CD4-positive, alpha-beta T cell treated with Interleukin-17A for 1 hour (primary cell): ENCODE measurements around the gene FOS.
"Not testable (repeated sequence)": the region's sequence is repeated elsewhere in the genome, so short reads cannot be mapped to it uniquely, and the experiment has no call there.

Experiments
- DNase-seq: peaks from one replicate; pipeline ENCODE4 v3.0.0-alpha.2; 2020

Gene FOS

DNA sequence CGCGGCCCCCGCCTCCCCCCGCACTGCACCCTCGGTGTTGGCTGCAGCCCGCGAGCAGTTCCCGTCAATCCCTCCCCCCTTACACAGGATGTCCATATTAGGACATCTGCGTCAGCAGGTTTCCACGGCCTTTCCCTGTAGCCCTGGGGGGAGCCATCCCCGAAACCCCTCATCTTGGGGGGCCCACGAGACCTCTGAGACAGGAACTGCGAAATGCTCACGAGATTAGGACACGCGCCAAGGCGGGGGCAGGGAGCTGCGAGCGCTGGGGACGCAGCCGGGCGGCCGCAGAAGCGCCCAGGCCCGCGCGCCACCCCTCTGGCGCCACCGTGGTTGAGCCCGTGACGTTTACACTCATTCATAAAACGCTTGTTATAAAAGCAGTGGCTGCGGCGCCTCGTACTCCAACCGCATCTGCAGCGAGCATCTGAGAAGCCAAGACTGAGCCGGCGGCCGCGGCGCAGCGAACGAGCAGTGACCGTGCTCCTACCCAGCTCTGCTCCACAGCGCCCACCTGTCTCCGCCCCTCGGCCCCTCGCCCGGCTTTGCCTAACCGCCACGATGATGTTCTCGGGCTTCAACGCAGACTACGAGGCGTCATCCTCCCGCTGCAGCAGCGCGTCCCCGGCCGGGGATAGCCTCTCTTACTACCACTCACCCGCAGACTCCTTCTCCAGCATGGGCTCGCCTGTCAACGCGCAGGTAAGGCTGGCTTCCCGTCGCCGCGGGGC lies at the start of gene FOS:
FOS (plus strand) TSS at position 407 of the 731 bp plus-strand sequence; CDS start at position 562, 155 bp downstream.
- peak; percentile 98 for DNase-seq

DNA sequence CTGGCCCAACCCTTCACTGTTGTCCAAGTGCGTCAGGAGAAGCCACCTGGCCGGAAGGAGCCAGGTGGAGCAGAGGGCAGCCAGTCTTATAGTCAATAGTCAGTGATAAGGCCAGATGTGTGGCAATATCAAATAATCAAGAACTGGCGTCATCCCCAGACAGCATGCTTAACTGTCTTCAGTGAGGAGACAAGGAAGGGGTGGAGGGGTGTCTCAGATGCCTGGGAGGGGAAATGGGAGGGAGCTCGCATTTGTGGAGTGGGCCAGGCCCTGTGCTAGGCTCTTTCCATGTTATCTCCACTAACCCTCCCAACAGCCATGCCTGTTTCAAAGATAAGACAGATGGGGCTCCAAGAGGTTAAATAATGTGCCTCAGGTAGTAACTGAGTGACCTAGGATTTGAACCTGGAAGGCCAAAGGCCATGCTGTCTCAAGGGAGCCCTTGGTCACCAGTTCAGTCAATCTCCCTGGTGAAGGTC lies 48.9 kb upstream of the FOS start:
- no peak for DNase-seq

DNA sequence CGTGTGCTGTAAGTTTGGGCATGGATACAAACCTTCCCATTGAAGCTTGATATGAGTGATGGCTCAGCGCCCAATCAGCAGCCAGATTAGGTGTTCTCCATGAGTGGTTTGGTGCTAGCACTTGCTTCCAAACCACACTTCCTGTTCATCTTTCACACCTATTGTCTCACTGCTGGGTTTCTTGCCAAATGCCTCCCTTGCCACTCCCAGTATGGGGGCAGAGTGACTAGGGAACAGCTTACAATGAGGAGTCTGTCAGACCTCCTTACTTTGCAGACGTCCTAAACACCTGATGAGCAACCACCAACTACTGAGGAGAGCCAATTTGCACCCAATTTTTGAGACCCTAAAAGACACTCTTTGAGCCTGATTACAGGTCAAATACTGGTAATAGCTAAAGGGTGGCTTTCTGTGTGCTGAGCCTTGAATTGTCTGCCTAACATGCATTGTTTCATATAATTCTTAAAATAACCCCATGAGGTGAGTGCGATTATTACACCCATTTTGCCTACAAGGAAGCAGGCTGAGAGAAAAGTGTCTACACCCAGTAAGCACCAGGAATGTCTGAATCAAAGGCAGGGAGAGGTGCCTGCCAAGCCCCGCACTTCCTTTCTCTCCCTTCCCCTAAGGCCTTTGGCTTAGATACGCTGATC lies 48.4 kb upstream of the FOS start:
- peak; percentile 80 for DNase-seq

- no peak for DNase-seq
These were observed 47.3 kb upstream of the FOS start for GRCh38 chr14:75231320-75231719.

DNA sequence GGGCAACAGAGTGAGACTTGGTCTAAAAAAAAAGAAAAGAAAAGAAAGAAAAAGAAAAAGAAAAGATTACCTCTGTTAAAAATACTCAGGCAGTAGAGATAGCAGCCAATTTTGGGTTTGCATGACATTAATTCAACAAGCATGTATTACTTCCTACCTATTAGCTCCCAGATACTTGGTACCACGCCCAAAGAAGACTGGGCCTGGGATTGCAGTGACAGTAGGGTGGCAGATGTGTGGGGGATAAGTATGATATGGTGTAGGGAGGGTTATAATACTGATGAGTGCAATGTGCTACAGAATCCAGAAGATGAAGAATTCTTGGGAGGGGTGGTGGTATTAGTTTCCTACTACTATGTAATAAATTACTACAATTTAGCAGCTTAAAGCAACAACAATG lies 46.4 kb upstream of the FOS start:
- DNase-seq: no peak

DNA sequence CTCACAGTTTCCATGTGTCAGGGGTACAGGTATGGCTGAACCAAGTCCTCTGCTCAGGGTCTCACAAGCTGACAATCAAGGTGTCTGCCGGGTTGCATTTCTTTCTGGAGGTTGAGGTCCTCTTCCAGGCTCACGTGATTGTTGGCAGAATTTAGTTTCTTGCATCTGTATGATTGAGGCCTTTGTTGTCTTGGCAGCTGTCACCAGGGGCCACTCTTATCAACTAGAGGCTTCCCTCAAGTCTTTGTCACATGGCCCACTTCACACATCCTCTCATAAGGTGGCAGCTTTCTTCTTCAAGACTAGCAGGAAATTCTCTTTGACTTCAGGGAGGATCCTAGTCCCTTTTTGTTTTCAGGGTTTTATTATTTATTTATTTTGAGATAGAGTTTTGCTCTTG lies 46.0 kb upstream of the FOS start:
- peak; percentile 85 for DNase-seq

DNA sequence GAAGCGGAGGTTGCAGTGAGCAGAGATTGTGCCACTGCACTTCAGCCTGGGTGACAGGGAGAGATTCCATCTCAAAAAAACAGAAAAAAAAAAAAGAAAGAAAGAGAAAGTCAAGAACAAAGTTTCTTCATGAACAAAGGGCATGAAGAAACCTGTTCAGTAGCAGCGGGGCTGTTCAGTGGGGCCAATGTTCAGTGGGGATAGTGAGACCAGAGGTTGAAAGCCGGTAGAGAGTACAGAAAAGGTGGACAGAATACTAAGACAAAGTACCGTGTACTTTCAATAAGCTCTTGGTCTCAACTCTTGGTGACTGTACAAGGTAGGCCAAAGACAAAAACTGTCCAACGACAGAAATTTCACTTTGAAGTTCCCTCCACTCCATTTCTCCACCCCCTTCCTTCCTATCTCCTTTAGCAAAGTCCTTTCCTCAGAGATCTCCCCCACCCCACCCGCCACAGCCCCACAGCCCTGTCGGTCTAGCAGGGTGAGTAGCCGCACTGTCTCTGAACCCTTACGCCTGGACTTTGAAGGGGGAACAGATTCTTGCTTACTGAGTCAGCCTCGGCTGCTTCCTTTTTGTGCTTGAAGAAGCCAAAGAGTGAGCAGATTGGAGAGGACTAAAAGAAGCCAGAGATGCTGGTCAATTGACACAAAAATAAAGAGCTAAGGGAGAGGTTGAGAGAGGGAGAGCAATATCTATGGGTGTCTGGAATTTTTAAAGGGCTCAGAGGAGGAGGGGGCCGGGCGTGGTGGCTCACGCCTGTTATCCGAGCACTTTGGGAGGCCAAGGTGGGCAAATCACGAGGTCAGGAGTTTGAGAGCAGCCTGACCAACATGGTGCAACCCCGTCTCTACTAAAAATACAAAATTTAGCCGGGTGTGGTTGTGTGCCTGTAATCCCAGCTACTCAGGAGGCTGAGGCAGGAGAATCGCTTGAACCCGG lies 44.2 kb upstream of the FOS start:
- DNase-seq: no peak

DNA sequence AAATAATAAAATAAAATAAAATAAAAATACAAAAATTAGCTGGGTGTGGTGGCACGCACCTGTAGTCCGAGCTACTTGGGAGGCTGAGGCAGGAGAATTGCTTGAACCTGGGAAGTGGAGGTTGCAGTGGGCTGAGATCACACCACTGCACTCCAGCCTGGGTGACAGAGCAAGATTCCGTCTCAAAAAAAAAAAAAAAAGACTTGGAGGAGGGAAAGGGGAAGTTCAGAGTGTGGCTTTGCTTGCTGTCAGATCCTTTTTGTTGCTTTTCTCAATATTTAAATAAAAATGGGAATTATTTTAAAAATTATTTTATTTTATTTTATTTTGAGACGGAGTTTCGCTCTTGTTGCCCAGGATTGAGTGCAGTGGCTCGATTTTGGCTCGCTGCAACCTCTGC lies 43.4 kb upstream of the FOS start:
- DNase-seq: not testable (repeated sequence)

- DNase-seq: no peak
These were observed 42.2 kb upstream of the FOS start for GRCh38 chr14:75236467-75236866.

DNA sequence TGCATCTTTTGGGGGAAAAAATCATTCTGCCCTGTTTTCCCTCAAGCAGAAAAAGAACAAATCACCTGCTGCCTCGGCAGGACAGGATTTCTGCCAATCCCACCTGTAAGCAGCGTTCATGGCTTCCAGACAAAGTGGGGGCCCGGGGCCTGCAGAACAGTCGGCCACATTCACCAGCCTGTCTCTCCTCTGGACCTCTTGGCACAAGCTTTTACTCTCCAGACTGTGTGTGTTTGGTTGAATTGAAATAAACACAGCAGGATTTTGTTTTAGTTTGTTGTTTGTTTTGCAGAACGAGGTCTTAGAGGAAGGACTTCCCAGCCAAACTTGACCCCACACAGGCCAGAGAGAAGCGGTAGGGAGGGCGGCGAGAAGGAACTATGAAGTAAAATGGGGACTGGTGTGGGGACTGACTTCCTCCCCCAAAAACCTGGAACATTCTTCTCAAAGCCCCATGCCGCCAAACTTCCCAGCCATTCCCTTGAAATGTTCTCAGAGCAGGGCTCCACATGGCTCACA lies 41.7 kb upstream of the FOS start:
- no peak for DNase-seq

DNA sequence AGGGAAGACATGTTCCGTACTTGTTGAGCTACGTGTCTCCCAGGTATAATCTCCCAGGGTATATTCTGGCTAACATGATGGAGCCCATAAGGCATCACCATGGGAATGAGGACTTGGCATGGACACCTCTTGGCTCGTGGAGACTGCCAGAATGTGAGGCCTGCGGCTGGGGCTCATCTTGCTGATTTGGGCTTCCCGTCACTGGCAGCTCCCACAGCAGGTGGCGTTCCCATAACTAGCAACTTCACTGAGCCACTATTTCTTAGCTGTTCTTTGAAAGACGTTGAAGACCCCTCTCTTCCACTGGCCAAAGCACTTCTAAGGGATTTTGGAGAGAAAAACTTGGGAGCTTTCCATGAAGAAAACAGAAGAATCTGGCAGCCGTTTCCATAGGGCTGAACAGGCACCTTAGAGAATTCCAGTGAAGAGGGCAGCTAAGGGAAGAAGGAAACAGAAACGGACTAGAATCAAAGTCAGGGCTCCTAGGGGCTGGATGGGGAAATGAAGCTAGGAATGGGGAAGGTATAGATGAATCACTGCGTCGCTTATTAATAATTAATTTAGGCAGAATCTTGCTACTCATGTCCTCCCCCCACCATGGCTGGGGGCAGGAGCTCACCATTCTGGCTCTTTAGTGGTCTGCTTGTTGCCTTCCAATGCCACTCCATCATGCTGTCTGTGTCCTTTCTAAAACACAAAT lies 39.7 kb upstream of the FOS start:
- DNase-seq: no peak

DNA sequence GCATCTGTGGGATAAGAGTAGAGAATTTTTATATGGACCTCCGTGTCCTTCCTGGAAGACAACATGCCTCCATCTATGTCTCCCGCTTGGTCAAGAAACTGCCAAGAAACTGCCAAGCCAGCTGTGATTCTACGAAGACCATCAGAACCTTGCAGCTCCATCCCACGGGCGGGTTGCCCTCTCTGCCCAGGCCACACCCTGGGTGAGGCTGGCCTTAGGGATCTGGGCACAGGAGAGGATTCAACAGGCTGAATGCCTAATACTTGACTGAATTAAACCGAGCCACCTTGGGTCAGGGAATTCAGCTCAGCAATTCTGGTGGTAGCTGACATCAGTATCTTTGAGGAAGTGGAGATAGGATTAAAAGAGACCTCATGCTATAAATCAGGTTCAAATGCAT lies 37.8 kb upstream of the FOS start:
- DNase-seq: no peak

DNA sequence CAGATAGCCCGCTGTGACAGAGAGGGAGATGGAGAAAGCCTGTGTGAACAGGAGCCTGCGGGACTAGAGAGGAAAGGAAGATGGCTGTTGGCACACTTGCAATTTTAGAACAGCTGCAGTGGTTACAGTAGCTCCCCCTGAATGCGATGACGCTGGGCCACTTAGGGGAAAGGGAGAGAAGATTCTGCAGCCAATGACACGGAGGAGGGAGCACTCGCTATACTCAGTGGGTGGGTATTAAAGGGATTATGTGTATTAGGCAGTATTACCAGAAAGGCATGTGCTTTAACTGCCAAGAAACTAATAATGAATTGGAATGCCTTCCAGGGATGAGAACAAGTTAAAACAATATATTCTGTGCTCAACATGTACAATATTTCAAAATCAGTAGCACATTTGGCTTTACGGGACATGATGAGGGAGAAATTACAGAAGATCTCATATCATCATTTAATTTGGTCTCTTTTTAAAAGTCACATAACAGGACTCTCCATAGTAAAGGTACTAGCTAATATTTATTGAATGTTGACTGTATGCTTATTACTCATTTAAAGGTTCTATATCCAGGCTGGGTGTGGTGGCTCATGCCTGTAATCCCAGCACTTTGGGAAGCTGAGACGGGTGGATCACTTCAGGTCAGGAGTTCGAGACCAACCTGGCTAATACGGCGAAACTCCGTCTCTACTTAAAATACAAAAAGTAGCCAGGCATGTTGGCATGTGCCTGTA lies 35.9 kb upstream of the FOS start:
- DNase-seq: no peak

GRCh38 chr14:75244121-75244520 lies 34.5 kb upstream of the FOS start:
- DNase-seq: no peak

DNA sequence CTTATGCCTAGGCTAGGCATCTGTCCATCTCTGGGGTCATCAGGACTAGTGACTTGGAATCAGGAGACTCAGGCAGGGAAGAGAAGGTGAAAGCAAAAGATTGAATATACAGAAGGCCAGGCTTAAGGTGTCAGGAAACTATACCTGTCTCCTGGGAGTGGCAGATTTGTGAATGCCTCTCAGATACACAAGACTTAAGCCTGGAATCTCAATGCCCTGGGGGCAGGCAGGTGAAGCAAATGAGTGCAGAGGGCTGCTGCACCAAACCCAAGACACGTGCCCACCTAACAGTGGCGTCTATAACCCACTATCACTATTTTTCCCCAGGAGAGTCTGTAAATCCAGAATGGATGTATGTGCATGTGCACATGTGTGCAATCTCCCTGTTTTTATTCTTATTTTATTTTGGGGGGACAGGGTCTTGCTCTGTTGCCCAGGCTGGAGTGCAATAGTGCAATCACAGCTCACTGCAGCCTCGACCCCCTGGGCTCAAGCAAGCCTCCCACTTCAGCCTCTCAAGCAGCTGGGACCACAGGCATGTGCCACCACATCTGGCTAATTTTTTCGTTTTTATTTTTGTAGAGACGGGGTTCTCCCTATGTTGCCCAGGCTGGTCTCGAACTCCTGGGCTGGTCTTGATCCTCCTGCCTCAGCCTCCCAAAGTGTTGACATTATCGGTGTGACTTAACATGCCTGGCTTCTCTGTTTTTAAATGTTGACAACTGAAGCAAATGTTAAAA lies 31.9 kb upstream of the FOS start:
- DNase-seq: no peak

DNA sequence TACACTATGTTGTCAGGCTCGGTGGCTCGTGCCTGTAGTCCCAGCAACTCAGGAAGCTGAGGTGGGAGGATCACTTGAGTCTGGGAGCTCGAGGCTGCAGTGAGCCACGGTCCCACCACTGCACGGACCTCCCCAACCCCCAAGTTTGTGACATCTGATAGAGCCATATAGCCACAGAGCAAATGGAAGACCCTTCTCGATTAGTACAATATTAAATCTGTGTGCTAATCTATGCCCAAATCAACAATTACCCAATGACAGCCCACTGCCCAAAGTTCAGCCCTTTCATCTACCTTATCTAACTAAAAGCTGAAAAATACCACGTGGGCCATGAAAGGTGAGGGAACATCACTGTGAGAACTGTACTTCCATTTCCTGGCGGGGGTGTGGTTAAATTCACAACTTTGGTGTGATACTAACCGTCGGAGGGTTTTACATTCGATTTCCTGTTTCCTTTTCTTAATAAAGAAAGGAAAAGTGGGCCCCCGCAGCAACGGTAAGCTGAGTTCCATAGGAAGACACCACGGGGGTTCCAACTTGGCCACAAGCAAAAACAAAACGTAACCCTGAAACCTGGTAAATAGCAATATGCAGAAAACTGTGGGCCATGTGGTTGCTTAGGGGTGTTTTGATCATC lies 31.2 kb upstream of the FOS start:
- peak; percentile 90 for DNase-seq

DNA sequence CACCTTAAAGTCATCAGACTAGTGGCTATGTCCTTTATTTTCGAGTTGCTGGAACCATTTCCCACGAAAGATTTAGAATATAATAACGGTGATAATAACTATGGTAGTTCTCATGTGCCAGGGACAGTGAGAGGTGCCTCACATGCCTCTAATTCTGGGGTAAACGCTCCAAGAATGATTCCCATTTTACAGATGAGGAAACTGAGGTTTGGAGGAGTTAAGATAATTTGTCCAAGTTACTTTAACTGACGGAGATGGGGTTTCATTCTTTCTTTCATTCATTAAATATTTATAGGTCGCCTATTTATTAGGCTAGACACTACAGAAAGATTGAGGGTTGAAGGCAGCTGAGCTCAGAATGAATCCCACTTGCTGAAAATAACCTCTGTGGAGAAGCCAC lies 30.7 kb upstream of the FOS start:
- no peak for DNase-seq

DNA sequence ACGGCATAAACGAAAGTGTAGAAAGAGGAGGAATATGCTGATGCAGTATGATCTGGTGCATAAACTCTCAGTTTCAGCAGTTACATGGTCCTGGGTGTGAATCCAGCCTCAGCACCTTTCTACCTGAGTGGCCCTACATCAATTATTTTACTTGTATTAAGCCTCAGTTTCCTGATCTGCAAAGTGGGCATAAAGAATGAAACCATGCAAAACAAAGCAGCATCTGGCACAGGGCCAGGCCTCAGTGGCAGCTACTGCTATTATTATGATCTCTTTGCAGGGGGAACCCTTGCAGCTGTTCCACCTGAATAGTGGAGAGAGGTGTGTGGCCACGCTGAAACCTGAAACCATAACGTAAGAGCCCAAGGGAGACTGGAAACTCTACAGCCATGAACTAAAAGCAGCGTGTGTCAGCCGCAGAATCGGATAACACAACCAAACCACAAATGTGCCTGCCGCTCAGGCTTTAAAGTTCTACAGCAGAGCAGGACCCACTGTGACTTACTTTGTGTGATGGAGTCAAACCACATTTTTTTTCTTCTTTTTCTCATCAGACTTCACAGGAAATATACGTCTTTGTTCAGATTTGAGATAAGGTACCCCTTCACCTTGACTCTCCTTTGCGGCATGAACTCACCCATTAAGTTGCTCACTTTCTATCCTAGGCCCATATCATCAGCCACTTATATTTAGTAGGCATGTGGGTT lies 29.2 kb upstream of the FOS start:
- peak; percentile 95 for DNase-seq

DNA sequence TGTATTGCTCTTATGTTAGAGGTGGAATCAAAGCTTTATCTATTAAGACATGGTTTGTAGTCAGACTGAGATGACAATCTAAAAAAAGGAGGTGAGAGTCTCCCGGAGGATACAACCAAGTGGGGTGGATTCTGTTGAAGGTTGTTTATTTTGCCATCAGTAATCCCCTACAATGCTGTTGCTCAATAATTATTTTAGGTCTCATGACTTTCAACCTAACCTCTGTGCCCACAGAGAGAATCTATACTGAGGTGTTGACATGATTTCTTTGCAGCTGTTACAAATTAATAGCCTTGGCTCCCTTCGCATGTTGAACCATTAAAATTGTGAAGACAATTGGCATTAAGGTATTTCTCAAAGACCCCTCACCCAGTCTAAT lies 28.7 kb upstream of the FOS start:
- DNase-seq: no peak

- no peak for DNase-seq
These were observed 27.8 kb upstream of the FOS start for GRCh38 chr14:75250800-75251199.
